Measurements from ENCODE around the gene TBL3.

DNA sequence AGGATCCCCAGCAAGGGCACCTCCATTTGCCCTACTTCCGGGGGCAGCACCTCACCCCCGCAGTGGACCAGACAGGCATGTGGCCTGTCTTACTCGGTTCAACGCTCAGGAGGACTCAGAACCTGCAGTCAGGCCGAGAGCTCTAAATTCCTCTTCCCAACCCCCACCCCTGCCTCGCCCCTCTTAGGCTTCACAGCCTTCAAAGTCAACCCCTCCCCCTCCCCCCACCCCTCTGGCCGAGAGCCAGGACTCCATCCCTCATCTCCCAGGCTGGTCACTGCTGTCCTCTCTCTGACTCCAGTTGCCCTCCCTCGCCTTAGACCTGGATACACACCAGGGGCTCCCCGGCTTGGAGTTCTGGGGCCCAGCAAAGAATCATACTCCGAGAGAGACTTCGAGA lies 45.6 kb upstream of the TBL3 start:
- TF ChIP-seq, protein P1, sequence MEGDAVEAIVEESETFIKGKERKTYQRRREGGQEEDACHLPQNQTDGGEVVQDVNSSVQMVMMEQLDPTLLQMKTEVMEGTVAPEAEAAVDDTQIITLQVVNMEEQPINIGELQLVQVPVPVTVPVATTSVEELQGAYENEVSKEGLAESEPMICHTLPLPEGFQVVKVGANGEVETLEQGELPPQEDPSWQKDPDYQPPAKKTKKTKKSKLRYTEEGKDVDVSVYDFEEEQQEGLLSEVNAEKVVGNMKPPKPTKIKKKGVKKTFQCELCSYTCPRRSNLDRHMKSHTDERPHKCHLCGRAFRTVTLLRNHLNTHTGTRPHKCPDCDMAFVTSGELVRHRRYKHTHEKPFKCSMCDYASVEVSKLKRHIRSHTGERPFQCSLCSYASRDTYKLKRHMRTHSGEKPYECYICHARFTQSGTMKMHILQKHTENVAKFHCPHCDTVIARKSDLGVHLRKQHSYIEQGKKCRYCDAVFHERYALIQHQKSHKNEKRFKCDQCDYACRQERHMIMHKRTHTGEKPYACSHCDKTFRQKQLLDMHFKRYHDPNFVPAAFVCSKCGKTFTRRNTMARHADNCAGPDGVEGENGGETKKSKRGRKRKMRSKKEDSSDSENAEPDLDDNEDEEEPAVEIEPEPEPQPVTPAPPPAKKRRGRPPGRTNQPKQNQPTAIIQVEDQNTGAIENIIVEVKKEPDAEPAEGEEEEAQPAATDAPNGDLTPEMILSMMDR (IDR thresholded peaks at IDR 0.05) = no peak
- no peak for TF ChIP-seq POLR2A (IDR thresholded peaks at IDR 0.05)

Data from uterus (tissue), 2 donors.